Esophagus muscularis mucosa (tissue), 4 donors: ENCODE results near the gene TMEM175. TPM values are rescaled to one million over a fixed set of nuclear protein-coding genes. Genes with fewer than 3 reads are reported as not detected.

Source experiments
- DNase-seq: peaks from one replicate; pipeline ENCODE4 v3.0.0-alpha.2; 2017; ENCODE audit errors: extremely low spot score
- H3K27ac ChIP-seq, 4 donors: fragments of 200-600 bp; sonication (generic); replicated peaks in 1 of 4; 1 replicate in 3 of 4; 2 replicates in 1 of 4; pipeline ENCODE4 v1.5.1; 2016 to 2019; ENCODE audit warnings: mild to moderate bottlenecking in 1 of 4
- H3K27me3 ChIP-seq, 4 donors: fragments of 200-600 bp; sonication (generic); one replicate each; pipeline versions ENCODE4 v1.5.1 to v1.6.0; 2016 to 2019
- H3K36me3 ChIP-seq, 4 donors: fragments of 200-600 bp; sonication (generic); one replicate each; pipeline ENCODE4 v1.5.1; 2016 to 2019
- H3K4me1 ChIP-seq, 4 donors: fragments of 200-600 bp; sonication (generic); one replicate each; pipeline ENCODE4 v1.5.1; 2016 to 2019
- H3K4me3 ChIP-seq, 4 donors: fragments of 200-600 bp; sonication (generic); 1 replicate in 2 of 4; 2 replicates in 2 of 4; pipeline ENCODE4 v1.5.1; 2016 to 2019; ENCODE audit warnings: mild to moderate bottlenecking in 4 of 4, moderate library complexity in 1 of 4
- H3K9me3 ChIP-seq, 4 donors: fragments of 200-600 bp; sonication (generic); 1 replicate in 3 of 4; 2 replicates in 1 of 4; pipeline ENCODE4 v1.5.1; 2016 to 2019
- CTCF ChIP-seq, 3 experiments: fragments of 200-600 bp in 2 of 3; fragments of 450-650 bp in 1 of 3; sonication (generic) in 2 of 3; IDR thresholded peaks; one replicate each; pipeline ENCODE4 v1.5.1; 2017 to 2019; ENCODE audit warnings: antibody characterized with exemption in 3 of 3, mild to moderate bottlenecking in 2 of 3, moderate library complexity in 1 of 3
- EP300 ChIP-seq: sonication (generic); formaldehyde crosslinking; IDR thresholded peaks from one replicate; pipeline ENCODE4 v1.6.1; 2017; ENCODE audit warnings: antibody characterized with exemption
- POLR2A ChIP-seq: fragments of 450-650 bp; IDR thresholded peaks from one replicate; pipeline ENCODE4 v1.6.1; 2017; ENCODE audit warnings: antibody characterized with exemption, moderate library complexity, mild to moderate bottlenecking, low read depth
- POLR2AphosphoS5 ChIP-seq, 2 donors: sonication (generic); formaldehyde crosslinking; IDR thresholded peaks; one replicate each; pipeline ENCODE4 v1.6.1; 2017; ENCODE audit warnings: antibody characterized with exemption in 2 of 2
- WGBS: methylation state at CpG from one replicate; pipeline ENCODE4 v1.1.5; 2018; 5-methylcytosine and 5-hydroxymethylcytosine counted together
- intact Hi-C: fragments of 100-400 bp; cut with DNase I; formaldehyde crosslinking; loops from one replicate; pipeline ENCODE4 v1.15.1; 2023
- total RNA-seq, 4 donors: library from RNA; depleted of rRNA; stranded (reverse); fragments of >200 nt; gene quantifications; one replicate each; pipeline versions ENCODE4 v1.1.0 to v1.2.1, GENCODE V29; 2016

TMEM175 gene
- total RNA-seq, 4 donors from 2014 or later: 17.6 to 39.5 (median 20.0) TPM

- intact Hi-C loops: no loop called here
- H3K9me3 ChIP-seq: no peaks in the 10 kb centered on the region
- 19% methylated on average over 26 of the region's 63 CpGs for WGBS
- no peaks in the 10 kb centered on the region for H3K36me3 ChIP-seq
- H3K4me1 ChIP-seq: peaks cover 12 to 25% (median 21%) of the 10 kb centered on the region in 4 donors
- H3K27me3 ChIP-seq: peaks cover 13 to 98% (median 54%) of the 10 kb centered on the region in 4 donors
- H3K4me3 ChIP-seq: peak overlapping the region in 3 of 4 donors; percentile 7 to 34 (median 22)
- DNase-seq: no peak
- H3K27ac ChIP-seq: no peak overlapping the region
- TF ChIP-seq POLR2AphosphoS5 (IDR thresholded peaks at IDR 0.05) (no peak), EP300 (no peak), CTCF (IDR thresholded peaks at IDR 0.05) (no peak), POLR2A (no peak)
These were observed 71.2 kb downstream of the TMEM175 start for GRCh38 chr4:1003271-1004070.

GRCh38 chr4:1004071-1004418 lies 71.8 kb downstream of the TMEM175 start:
- intact Hi-C loops: no loop called here
- DNase-seq: no peak
- H3K4me1 ChIP-seq: peaks cover 18 to 29% (median 27%) of the 10 kb centered on the region in 4 donors
- H3K4me3 ChIP-seq: no peak overlapping the region
- 77% methylated on average over 10 of the region's 13 CpGs for WGBS
- TF ChIP-seq EP300 (no peak), POLR2A (no peak), CTCF (IDR thresholded peaks at IDR 0.05) (no peak), POLR2AphosphoS5 (IDR thresholded peaks at IDR 0.05) (no peak)
- no peak overlapping the region for H3K27ac ChIP-seq
- H3K36me3 ChIP-seq: no peaks in the 10 kb centered on the region
- H3K9me3 ChIP-seq: no peaks in the 10 kb centered on the region
- H3K27me3 ChIP-seq: peaks cover 13 to 97% (median 54%) of the 10 kb centered on the region in 4 donors

GRCh38 chr4:1004557-1005485 lies 72.6 kb downstream of the TMEM175 start:
- Histone ChIP-seq H3K27me3 (peaks cover 13 to 89% (median 54%) of the 10 kb centered on the region in 4 donors), H3K4me1 (peaks cover 19 to 33% (median 30%) of the 10 kb centered on the region in 4 donors), H3K9me3 (no peaks in the 10 kb centered on the region), H3K4me3 (no peak overlapping the region), H3K36me3 (no peaks in the 10 kb centered on the region), H3K27ac (no peak overlapping the region)
- intact Hi-C loops: no loop called here
- WGBS: 80% methylated on average over 20 of the region's 25 CpGs
- TF ChIP-seq EP300: no peak
- no peak for TF ChIP-seq POLR2A
- no peak for TF ChIP-seq CTCF (IDR thresholded peaks at IDR 0.05)
- TF ChIP-seq POLR2AphosphoS5 (IDR thresholded peaks at IDR 0.05): no peak
- DNase-seq: no peak

GRCh38 chr4:1006856-1007255 lies 74.6 kb downstream of the TMEM175 start:
- Histone ChIP-seq H3K27ac (no peak overlapping the region), H3K27me3 (peaks cover 12 to 69% (median 39%) of the 10 kb centered on the region in 4 donors)
- intact Hi-C loops: no loop called here

More at GRCh38 chr4:1006856-1007255, 74.6 kb downstream of the TMEM175 start:
- Histone ChIP-seq H3K9me3 (no peaks in the 10 kb centered on the region), H3K4me1 (peaks cover 31 to 43% (median 42%) of the 10 kb centered on the region in 4 donors), H3K36me3 (no peaks in the 10 kb centered on the region), H3K4me3 (no peak overlapping the region)
- 85% methylated on average over 5 of the region's 5 CpGs for WGBS
- DNase-seq: no peak
- TF ChIP-seq EP300 (no peak), POLR2AphosphoS5 (IDR thresholded peaks at IDR 0.05) (no peak), CTCF (IDR thresholded peaks at IDR 0.05) (no peak), POLR2A (no peak)

Other genes with a start within 250 kb of the TMEM175 start
- gene SLC49A3, start 243.3 kb upstream of the TMEM175 start, total RNA-seq: 1 to 10 TPM; 5.5 to 9.4 (median 7.6) TPM
- gene PCGF3, start 226.6 kb upstream of the TMEM175 start, total RNA-seq: 10 to 100 TPM; 31.7 to 35.3 (median 34.7) TPM
- gene CPLX1, start 106.3 kb upstream of the TMEM175 start, total RNA-seq: 1 to 10 TPM; 1.1 to 1.6 (median 1.3) TPM
- 10 to 100 TPM; 64.8 to 73.9 (median 70.6) TPM for gene GAK, start 144 bp upstream of the TMEM175 start, total RNA-seq
- 10 to 100 TPM in 2 of 4 donors, 1 to 10 TPM in 2; 7.5 to 11.9 (median 9.9) TPM for gene DGKQ, start 41.1 kb downstream of the TMEM175 start, total RNA-seq
- 10 to 100 TPM; 10.4 to 23.1 (median 11.5) TPM for gene IDUA, start 54.6 kb downstream of the TMEM175 start, total RNA-seq
- under 1 TPM in 1 of 4 donors, not detected in 3; 0.06 TPM for gene SLC26A1, start 60.9 kb downstream of the TMEM175 start, total RNA-seq
- gene FGFRL1, start 79.2 kb downstream of the TMEM175 start, total RNA-seq: 10 to 100 TPM; 22.0 to 54.2 (median 32.5) TPM
- gene RNF212, start 181.1 kb downstream of the TMEM175 start, total RNA-seq: 1 to 10 TPM; 3.8 to 9.7 (median 7.3) TPM
- 10 to 100 TPM; 21.3 to 72.9 (median 58.3) TPM for gene SPON2, start 240.1 kb downstream of the TMEM175 start, total RNA-seq